Adrenal gland (tissue), 12 donors: ENCODE measurements around the gene FTH1. TPM values are rescaled to one million over a fixed set of nuclear protein-coding genes. Genes with fewer than 3 reads are reported as not detected.

Experiments
- DNase-seq, 7 donors: peaks; one replicate each; pipeline ENCODE4 v3.0.0-alpha.2; 2019 to 2020
- H3K27ac ChIP-seq, 5 donors: fragments of 200-600 bp; sonication (generic) in 4 of 5; 1 replicate in 3 of 5; 2 replicates in 2 of 5; pipeline versions ENCODE4 v1.5.1 to v1.8.0; 2016 to 2020; ENCODE audit warnings: mild to moderate bottlenecking in 1 of 5
- H3K27me3 ChIP-seq: fragments of 200-600 bp; 2 replicates; pipeline ENCODE4 v1.8.0; 2021
- H3K36me3 ChIP-seq, 2 donors: fragments of 200-600 bp; replicated peaks in 1 of 2; 1 replicate in 1 of 2; 2 replicates in 1 of 2; pipeline versions ENCODE4 v1.5.1 to v1.8.0; 2018 to 2022
- H3K4me1 ChIP-seq, 2 donors: fragments of 200-600 bp; replicated peaks in 1 of 2; 1 replicate in 1 of 2; 2 replicates in 1 of 2; pipeline versions ENCODE4 v1.5.1 to v1.8.0; 2018 to 2021
- H3K4me3 ChIP-seq, 4 donors: fragments of 200-600 bp; sonication (generic) in 3 of 4; one replicate each; pipeline ENCODE4 v1.5.1; 2016 to 2018
- H3K9me3 ChIP-seq, 3 donors: fragments of 200-600 bp; sonication (generic) in 1 of 3; replicated peaks in 1 of 3; 1 replicate in 2 of 3; 2 replicates in 1 of 3; pipeline versions ENCODE4 v1.5.1 to v1.8.0; 2016 to 2021
- POLR2A ChIP-seq, 2 donors: fragments of 450-650 bp; IDR thresholded peaks; one replicate each; pipeline ENCODE4 v1.6.1; 2017; ENCODE audit warnings: antibody characterized with exemption in 2 of 2, mild to moderate bottlenecking in 2 of 2, moderate library complexity in 1 of 2
- WGBS, 4 donors: extraction: QIAGEN DNeasy Blood & Tissue Kit in 2 of 4; methylation state at CpG; one replicate each; pipeline versions ENCODE4 v1.1.5 to v1.1.7; 2013 to 2017; 5-methylcytosine and 5-hydroxymethylcytosine counted together
- intact Hi-C, 2 donors: fragments of 100-400 bp; cut with DNase I; formaldehyde crosslinking; loops; one replicate each; pipeline versions ENCODE4 v1.14.1 to v1.15.0; 2022 to 2023
- polyA plus RNA-seq, 3 donors: library from polyadenylated mRNA; stranded (reverse); fragments of 200-250 nt in 2 of 3; fragments of 350-450 nt in 1 of 3; fragmentation: Illumina TruSeq in 1 of 3; extraction: RNeasy Lipid Tissue Mini Kit (QIAGEN cat#74804) in 1 of 3; gene quantifications; one replicate each; pipeline ENCODE4 v1.2.3, GENCODE V29; 2013 to 2014
- total RNA-seq, 9 donors: library from RNA; depleted of rRNA in 4 of 9; stranded (reverse); fragments of >200 nt in 4 of 9; fragments of 120-200 nt in 1 of 9; fragmentation: NEBNext Ultra II Directional in 1 of 9; extraction: Animal tissue kit (Norgen Biotek cat#: 25700) in 1 of 9; gene quantifications; one replicate each; pipeline versions ENCODE4 v1.1.0 to v1.2.4, GENCODE V29; 2013 to 2023
- TF ChIP-seq, protein P1 (sequence below), 6 experiments: fragments of 450-650 bp in 4 of 6; fragments of 200-600 bp in 2 of 6; sonication (generic) in 1 of 6; IDR thresholded peaks; 1 replicate in 5 of 6; 2 replicates in 1 of 6; pipeline versions ENCODE4 v1.5.1 to v1.8.0; 2016 to 2021; ENCODE audit warnings: antibody characterized with exemption in 6 of 6, mild to moderate bottlenecking in 2 of 6, moderate library complexity in 1 of 6
- donor health status: healthy with polysubstance abuse.
- donor health status: Bipolar disorder and iron deficiency.
- donor health status: DM: yes; HTN: yes; CAD: no.
- donor health status: DM: no; HTN: no; CAD: no.
- donor health status: DM: no; HTN: no; CAD: no.
- donor health status: DM: yes; HTN: yes; CAD: no.

The FTH1 gene
- total and polyA plus RNA-seq, 12 donors = 530 to 5,565 (median 3,420) TPM

DNA sequence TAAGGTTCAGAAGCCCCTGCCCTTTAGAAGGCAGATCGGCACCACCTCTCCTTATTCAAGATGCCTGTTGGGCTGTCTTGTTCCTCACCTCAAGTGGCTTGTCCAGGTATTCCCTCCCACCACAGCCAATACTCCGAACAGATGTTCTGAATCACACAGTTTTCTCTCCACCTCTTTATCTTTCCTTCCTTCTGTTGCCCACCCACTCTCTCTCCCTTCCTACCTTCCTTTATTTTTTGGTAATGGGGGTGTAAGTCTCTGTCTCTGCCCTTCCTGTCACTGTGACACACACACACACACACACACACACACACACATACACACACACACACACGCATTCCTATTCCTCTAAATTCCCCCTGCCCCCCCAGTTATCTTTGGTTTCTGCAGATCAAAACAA is 8.8 kb downstream of the FTH1 start:
- intact Hi-C loops = loop anchor here in 1 of 2 donors (10.0 kb wide), 1 partner anchor 174 kb away; no protein-coding TSS in a partner anchor
- no peak overlapping the region for H3K4me3 ChIP-seq
- H3K9me3 ChIP-seq = no peaks in the 10 kb centered on the region
- DNase-seq = peak in 1 of 7 donors; percentile 2
- 65 to 75% (median 66%) methylated on average over 3 of the region's 3 CpGs for WGBS, 4 donors
- H3K27me3 ChIP-seq = no peaks in the 10 kb centered on the region
- H3K27ac ChIP-seq = no peak overlapping the region
- no peak for TF ChIP-seq POLR2A (IDR thresholded peaks at IDR 0.05)
- TF ChIP-seq, protein P1, sequence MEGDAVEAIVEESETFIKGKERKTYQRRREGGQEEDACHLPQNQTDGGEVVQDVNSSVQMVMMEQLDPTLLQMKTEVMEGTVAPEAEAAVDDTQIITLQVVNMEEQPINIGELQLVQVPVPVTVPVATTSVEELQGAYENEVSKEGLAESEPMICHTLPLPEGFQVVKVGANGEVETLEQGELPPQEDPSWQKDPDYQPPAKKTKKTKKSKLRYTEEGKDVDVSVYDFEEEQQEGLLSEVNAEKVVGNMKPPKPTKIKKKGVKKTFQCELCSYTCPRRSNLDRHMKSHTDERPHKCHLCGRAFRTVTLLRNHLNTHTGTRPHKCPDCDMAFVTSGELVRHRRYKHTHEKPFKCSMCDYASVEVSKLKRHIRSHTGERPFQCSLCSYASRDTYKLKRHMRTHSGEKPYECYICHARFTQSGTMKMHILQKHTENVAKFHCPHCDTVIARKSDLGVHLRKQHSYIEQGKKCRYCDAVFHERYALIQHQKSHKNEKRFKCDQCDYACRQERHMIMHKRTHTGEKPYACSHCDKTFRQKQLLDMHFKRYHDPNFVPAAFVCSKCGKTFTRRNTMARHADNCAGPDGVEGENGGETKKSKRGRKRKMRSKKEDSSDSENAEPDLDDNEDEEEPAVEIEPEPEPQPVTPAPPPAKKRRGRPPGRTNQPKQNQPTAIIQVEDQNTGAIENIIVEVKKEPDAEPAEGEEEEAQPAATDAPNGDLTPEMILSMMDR (IDR thresholded peaks at IDR 0.05) = no peak
- peaks cover 0 to 4% of the 10 kb centered on the region in 2 donors for H3K36me3 ChIP-seq
- peaks cover 5 to 17% of the 10 kb centered on the region in 2 donors for H3K4me1 ChIP-seq

DNA sequence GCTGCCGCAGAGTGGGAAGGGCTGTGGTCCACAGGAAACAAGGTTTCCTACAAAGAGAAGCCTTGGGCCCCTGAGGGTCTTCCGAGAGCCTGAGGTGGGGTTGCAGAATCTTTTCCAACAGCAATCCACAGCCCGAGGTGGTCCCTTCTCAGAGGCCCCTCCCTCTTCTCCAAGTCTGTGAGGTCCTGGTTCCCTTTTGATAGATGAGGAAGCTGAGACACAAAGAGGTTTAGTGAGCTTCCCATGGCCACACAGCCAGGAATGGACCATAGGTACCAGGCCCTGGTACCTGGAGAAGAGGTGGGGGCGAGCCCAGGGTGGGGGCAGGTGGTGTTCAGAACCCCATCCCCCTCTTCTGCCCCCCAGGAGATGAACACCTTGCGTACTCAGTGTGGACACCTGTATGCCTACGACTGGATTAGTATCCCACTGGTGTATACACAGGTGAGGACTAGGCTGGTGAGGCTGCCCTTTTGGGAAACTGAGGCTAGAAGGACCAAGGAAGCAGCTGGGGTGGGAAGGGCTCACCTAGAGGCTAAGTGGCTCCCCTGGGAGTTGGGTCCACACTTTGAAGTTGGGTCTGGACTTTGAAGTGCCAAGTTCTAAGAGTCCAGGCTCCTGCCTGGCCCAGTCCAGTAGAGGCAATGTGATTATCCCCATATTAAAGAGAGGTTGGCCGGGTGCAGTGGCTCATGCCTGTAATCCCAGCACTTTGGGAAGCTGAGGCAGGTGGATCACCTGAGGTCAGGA is 10.2 kb downstream of the FTH1 start:
- peak in 2 of 7 donors; percentile 21 to 48 for DNase-seq
- intact Hi-C loops = loop anchor here in 1 of 2 donors (10.0 kb wide), 1 partner anchor 172 kb away; no protein-coding TSS in a partner anchor
- peaks cover 5 to 16% of the 10 kb centered on the region in 2 donors for H3K4me1 ChIP-seq
- H3K36me3 ChIP-seq = no peaks in the 10 kb centered on the region
- H3K27me3 ChIP-seq = no peaks in the 10 kb centered on the region
- H3K4me3 ChIP-seq = no peak overlapping the region
- TF ChIP-seq, protein P1 (IDR thresholded peaks at IDR 0.05) = no peak
- TF ChIP-seq POLR2A (IDR thresholded peaks at IDR 0.05) = no peak
- H3K27ac ChIP-seq = no peak overlapping the region
- 85 to 92% (median 88%) methylated on average over 5 to 7 of the region's 7 CpGs for WGBS, 4 donors
- H3K9me3 ChIP-seq = no peaks in the 10 kb centered on the region

DNA sequence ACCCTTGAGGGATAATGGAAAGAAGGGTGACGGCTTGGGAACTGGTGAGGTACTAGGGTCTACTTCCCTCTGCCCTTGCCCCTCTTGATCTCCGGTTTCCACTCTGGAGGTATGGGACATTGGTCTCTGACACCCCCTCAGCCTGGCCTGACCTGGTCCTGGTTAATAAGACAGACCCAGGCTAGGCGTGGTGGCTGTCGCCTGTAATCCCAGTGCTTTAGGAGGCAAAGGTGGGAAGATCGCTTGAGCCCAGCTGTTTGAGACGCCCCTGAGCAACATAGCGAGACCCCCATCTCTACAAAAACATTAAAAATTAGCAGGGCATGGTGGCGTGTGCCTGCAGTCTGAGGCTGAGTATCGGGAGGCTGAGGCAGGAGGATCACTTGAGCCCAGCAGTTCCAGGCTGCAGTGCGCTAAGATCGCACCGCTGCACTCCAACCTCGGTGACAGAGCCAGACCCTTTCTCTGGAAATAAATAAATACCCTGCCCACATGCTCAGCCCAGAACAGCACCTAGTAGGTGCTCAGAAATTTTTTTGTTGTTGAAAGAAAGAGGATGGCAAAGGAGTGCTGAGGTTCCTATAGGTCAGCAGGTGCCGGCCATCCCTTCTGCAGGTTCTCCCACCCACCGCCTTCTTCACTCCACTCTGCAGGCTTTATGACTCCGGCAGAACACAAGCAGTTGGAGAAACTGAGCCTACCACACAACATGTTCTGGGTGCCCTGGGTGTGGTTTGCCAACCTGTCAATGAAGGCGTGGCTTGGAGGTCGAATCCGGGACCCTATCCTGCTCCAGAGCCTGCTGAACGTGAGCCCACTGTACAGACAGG is 11.0 kb downstream of the FTH1 start:
- peak in 2 of 7 donors; percentile 14 to 19 for DNase-seq
- Histone ChIP-seq H3K9me3 (no peaks in the 10 kb centered on the region), H3K27ac (peak overlapping the region in 3 of 5 donors; percentile 26 to 88 (median 82)), H3K36me3 (no peaks in the 10 kb centered on the region), H3K4me3 (peak overlapping the region in 1 of 4 donors; percentile 50), H3K4me1 (peaks cover 5 to 10% of the 10 kb centered on the region in 2 donors), H3K27me3 (no peaks in the 10 kb centered on the region)
- intact Hi-C loops = loop anchor here in 1 of 2 donors (10.0 kb wide), 1 partner anchor 172 kb away; no protein-coding TSS in a partner anchor
- TF ChIP-seq POLR2A (IDR thresholded peaks at IDR 0.05) = no peak
- TF ChIP-seq, protein P1 (IDR thresholded peaks at IDR 0.05) = no peak
- 88 to 92% (median 91%) methylated on average over 19 to 20 of the region's 20 CpGs for WGBS, 4 donors
